Measurements from ENCODE around the gene TMEM204. TPM values are rescaled to one million over a fixed set of nuclear protein-coding genes. Genes with fewer than 3 reads are reported as not detected.

TMEM204 gene
- total and polyA plus RNA-seq, 10 of the 15 experiments (the other 5 are each of a cell fraction or from before 2014, with no cell fraction given): 0.05 to 0.30 (median 0.18) TPM; not detected in 7

DNA sequence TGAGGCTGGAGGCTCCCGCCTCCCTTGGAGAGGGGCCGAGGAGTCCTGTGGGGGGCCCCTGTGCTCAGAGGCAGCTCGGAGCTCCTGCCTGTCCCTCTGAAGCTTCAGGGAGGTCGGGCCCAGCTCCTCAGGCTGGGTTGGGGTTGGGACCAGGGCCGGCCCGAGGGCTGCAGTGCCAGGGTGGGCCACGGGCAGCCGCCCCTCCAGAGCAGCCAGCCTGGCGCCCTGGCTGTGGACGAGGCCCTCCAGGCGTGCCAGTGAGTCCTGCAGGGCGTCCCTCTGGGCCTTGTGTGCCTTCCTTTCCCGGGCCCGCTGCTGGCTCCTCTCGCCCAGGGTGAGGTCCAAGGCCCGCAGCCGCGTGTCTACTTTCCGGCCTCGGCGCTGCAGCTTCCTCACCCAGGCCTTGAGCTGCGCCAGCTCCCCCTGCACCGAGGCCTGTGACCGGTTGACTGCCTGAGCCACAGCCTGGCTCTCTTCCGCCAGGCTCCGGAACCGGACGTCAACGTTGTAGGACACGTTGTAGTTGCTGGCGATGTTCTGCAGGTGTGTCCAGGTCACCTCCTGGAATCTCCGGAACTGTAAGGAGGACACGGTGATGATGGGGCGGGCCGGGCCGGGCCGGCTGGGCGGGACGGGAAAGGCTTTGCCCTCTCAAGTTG is 45.9 kb upstream of the TMEM204 start (continued):
- no peak for TF ChIP-seq ZNF622 (IDR thresholded peaks at IDR 0.05)
- TF ChIP-seq SIX5 (IDR thresholded peaks at IDR 0.05; ENCODE audit: low read depth, low read length, severe bottlenecking): no peak
- no peak for TF ChIP-seq PAX8 (IDR thresholded peaks at IDR 0.05)

DNA sequence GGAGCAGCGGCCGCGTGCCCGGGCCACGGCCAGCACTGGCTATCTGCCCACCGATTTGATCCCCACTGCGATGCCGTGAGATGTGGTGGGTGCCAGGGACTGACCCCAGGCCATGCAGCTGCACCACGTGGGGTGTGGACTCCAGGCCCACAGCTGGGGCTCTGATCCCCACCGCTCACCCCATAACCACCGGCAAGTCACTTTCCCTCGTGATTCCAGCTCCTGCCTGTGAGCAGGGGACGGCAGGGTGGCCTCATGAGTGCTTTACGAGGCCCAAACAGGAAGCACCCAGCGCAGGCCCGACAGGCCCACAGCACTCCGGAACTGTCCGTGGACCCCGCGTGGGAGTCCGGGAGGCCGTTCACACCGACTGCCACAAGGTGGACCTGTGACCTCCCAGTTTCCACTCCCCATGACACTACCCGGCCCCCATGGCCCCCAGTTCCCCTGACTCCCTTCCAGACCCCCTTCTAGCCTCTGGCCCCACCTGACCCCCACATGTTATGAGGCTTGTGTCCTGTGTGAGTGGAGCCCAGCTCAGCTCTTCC is 45.3 kb upstream of the TMEM204 start:
- no peak overlapping the region for H3K4me2 ChIP-seq (ENCODE audit: control insufficient read depth, insufficient read depth)
- CTCF ChIA-PET: no interaction called here
- FAIRE-seq: no peak
- no peak overlapping the region for H3K9ac ChIP-seq (ENCODE audit: control insufficient read depth, insufficient read depth, low read length)
- no peak overlapping the region for H2AFZ ChIP-seq (ENCODE audit: control insufficient read depth, low read depth, low read length)
- no peaks in the 10 kb centered on the region for H3K9me3 ChIP-seq (replicated peaks; ENCODE audit: control insufficient read depth, insufficient read depth, low read length)
- BruUV-seq (replicated peaks): no TSS peak
- H3K27me3 ChIP-seq (replicated peaks in 1 of 2; ENCODE audit: control insufficient read depth in 2 of 2, insufficient read depth in 2 of 2, low read length in 1 of 2): no peaks in the 10 kb centered on the region
- intact Hi-C loops (cut with micrococcal nuclease; ENCODE audit: unreplicated experiment): no loop called here
- no peaks in the 10 kb centered on the region for H4K20me1 ChIP-seq (ENCODE audit: control insufficient read depth, insufficient read depth)
- DNase-seq (ENCODE audit: low read depth, low spot score): no peak
- H3K79me2 ChIP-seq (ENCODE audit: control insufficient read depth, insufficient read depth, low read length): no peaks in the 10 kb centered on the region
- no peak for ATAC-seq
- SMC1A ChIA-PET (ENCODE audit: uncharacterized antibody, unreplicated experiment): no interaction called here
- RAD21 ChIA-PET (ENCODE audit: unreplicated experiment): no interaction called here
- POLR2A ChIA-PET: no interaction called here
- in situ Hi-C loops (cut with MboI): no loop called here
- no peak overlapping the region for H3K4me3 ChIP-seq
- no peak for TF ChIP-seq IKZF1 (conservative IDR thresholded peaks at IDR 0.05)
- no peak for TF ChIP-seq SIN3A (IDR thresholded peaks at IDR 0.05; ENCODE audit: low read depth, low read length)
- no peak for TF ChIP-seq SMAD5 (IDR thresholded peaks at IDR 0.05; ENCODE audit: low read depth)
- TF ChIP-seq KLF5 (IDR thresholded peaks at IDR 0.05; ENCODE audit: partially characterized antibody): no peak
- TF ChIP-seq BMI1 (IDR thresholded peaks at IDR 0.05; ENCODE audit: borderline replicate concordance): no peak
- TF ChIP-seq NR2F1 (conservative IDR thresholded peaks at IDR 0.05): no peak
- no peak for TF ChIP-seq CUX1 (IDR thresholded peaks at IDR 0.05; ENCODE audit: insufficient replicate concordance, low read depth, low read length)
- TF ChIP-seq IKZF2 (IDR thresholded peaks at IDR 0.05): no peak
- TF ChIP-seq, protein P1, sequence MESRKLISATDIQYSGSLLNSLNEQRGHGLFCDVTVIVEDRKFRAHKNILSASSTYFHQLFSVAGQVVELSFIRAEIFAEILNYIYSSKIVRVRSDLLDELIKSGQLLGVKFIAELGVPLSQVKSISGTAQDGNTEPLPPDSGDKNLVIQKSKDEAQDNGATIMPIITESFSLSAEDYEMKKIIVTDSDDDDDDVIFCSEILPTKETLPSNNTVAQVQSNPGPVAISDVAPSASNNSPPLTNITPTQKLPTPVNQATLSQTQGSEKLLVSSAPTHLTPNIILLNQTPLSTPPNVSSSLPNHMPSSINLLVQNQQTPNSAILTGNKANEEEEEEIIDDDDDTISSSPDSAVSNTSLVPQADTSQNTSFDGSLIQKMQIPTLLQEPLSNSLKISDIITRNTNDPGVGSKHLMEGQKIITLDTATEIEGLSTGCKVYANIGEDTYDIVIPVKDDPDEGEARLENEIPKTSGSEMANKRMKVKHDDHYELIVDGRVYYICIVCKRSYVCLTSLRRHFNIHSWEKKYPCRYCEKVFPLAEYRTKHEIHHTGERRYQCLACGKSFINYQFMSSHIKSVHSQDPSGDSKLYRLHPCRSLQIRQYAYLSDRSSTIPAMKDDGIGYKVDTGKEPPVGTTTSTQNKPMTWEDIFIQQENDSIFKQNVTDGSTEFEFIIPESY (IDR thresholded peaks at IDR 0.05): no peak
- no peak for TF ChIP-seq POLR2AphosphoS2 (IDR thresholded peaks at IDR 0.05; ENCODE audit: low read depth, low read length)
- no peak for TF ChIP-seq RELA (IDR thresholded peaks at IDR 0.05; ENCODE audit: borderline replicate concordance, partially characterized antibody)
- H3K36me3 ChIP-seq (ENCODE audit: control insufficient read depth in 2 of 2, insufficient read depth in 2 of 2, low read length in 1 of 2): no peaks in the 10 kb centered on the region
- H3K27ac ChIP-seq (ENCODE audit: control insufficient read depth, insufficient read depth): no peak overlapping the region
- 80% methylated on average over 24 of the region's 24 CpGs for WGBS (ENCODE audit: insufficient coverage, insufficient replicate concordance, low lambda C conversion rate, missing lambda C conversion rate)
- no peaks in the 10 kb centered on the region; the same call in 1 of the 2 replicates for H3K4me1 ChIP-seq (ENCODE audit: control insufficient read depth, insufficient read depth, low read length)
